NCI-H446 (cell line): ENCODE measurements around the gene LCORL.
A peak's percentile ranks its signal among the peaks of the same experiment; 100 is the strongest.
"Not testable (repeated sequence)": the region's sequence is repeated elsewhere in the genome, so short reads cannot be mapped to it uniquely, and the experiment has no call there.

ENCODE experiments used
- DNase-seq, 2 experiments: peaks; one replicate each; lab custom pipeline; 2025; lab: John Stamatoyannopoulos, UW

Gene LCORL

GRCh38 chr4:18021720-18022571, at the start of gene LCORL:
LCORL (minus strand) TSS chr4:18021755; CDS start chr4:18021751, 4 bp downstream.
- peak; percentile 87 to 98 for DNase-seq

- DNase-seq: no peak
Measured at GRCh38 chr4:18069810-18070209, 48.3 kb upstream of the LCORL start.

- no peak for DNase-seq
Measured at GRCh38 chr4:18067031-18067430, 45.5 kb upstream of the LCORL start.

- no peak for DNase-seq
Measured at GRCh38 chr4:18063079-18063478, 41.5 kb upstream of the LCORL start.

GRCh38 chr4:18057821-18058533, 36.4 kb upstream of the LCORL start:
- no peak for DNase-seq

- DNase-seq: no peak
Measured at GRCh38 chr4:18056030-18056429, 34.5 kb upstream of the LCORL start.

- DNase-seq: no peak
Measured at GRCh38 chr4:18052158-18052557, 30.6 kb upstream of the LCORL start.

GRCh38 chr4:18051281-18051680, 29.7 kb upstream of the LCORL start:
- no peak for DNase-seq

- no peak for DNase-seq
Measured at GRCh38 chr4:18050448-18050847, 28.9 kb upstream of the LCORL start.

GRCh38 chr4:18049446-18049845, 27.9 kb upstream of the LCORL start:
- no peak for DNase-seq

- DNase-seq: no peak
Measured at GRCh38 chr4:18042754-18043153, 21.2 kb upstream of the LCORL start.

GRCh38 chr4:18042012-18042411, 20.5 kb upstream of the LCORL start:
- DNase-seq: no peak

- no peak for DNase-seq
Measured at GRCh38 chr4:18041114-18041513, 19.6 kb upstream of the LCORL start.

- DNase-seq: no peak
Measured at GRCh38 chr4:18039113-18039512, 17.6 kb upstream of the LCORL start.

- not testable (repeated sequence) for DNase-seq
Measured at GRCh38 chr4:18036369-18036768, 14.8 kb upstream of the LCORL start.

- peak in 1 of 2 experiments; percentile 10 for DNase-seq
Measured at GRCh38 chr4:18034099-18034498, 12.5 kb upstream of the LCORL start.

GRCh38 chr4:18033111-18034085, 11.8 kb upstream of the LCORL start:
- no peak for DNase-seq

GRCh38 chr4:18025288-18025687, 3.7 kb upstream of the LCORL start:
- DNase-seq: no peak

GRCh38 chr4:18022572-18023050, 1.1 kb upstream of the LCORL start:
- DNase-seq: no peak

- peak in 1 of 2 experiments; percentile 24 for DNase-seq
Measured at GRCh38 chr4:18021470-18021719, 160 bp downstream of the LCORL start.

GRCh38 chr4:18020671-18021469, 685 bp downstream of the LCORL start:
- DNase-seq: peak; percentile 7 to 55
